SH-SY5Y (cell line): Measurements from ENCODE around the gene PAK3.

Source experiments
- GATA2 ChIP-seq: IDR thresholded peaks from 2 replicates; pipeline ENCODE4 v1.6.1; 2011; ENCODE audit warnings: mild to moderate bottlenecking, low read depth, low read length
- GATA3 ChIP-seq: IDR thresholded peaks from 2 replicates; pipeline ENCODE4 v1.6.1; 2011; ENCODE audit warnings: low read depth, mild to moderate bottlenecking, low read length, moderate library complexity

PAK3 gene

DNA sequence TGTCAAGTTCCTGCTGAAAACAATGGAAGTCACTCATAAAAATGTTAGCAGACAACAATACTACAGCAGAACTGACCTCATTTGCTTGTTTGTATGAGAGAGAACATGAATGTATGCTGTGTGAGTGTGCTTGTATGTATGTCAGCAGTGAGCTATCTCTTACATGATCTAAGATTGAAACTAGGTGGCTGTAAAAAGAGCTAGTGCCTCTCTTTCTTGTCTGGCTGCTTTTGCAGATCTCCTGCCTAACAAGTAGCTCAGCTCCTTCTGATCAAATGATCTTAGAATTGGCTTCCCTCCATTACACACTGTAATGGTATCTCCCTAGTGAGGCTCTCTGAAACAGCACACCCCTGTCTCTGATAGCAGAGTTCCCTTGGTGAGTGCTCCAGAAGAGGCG lies 20.7 kb downstream of the PAK3 start:
- TF ChIP-seq GATA2 (no peak), GATA3 (no peak)

GRCh38 chrX:111119341-111119740 lies 23.4 kb downstream of the PAK3 start:
- TF ChIP-seq GATA3 = no peak

GRCh38 chrX:111123125-111123524 lies 27.1 kb downstream of the PAK3 start:
- TF ChIP-seq GATA3 = no peak
- TF ChIP-seq GATA2 = no peak

DNA sequence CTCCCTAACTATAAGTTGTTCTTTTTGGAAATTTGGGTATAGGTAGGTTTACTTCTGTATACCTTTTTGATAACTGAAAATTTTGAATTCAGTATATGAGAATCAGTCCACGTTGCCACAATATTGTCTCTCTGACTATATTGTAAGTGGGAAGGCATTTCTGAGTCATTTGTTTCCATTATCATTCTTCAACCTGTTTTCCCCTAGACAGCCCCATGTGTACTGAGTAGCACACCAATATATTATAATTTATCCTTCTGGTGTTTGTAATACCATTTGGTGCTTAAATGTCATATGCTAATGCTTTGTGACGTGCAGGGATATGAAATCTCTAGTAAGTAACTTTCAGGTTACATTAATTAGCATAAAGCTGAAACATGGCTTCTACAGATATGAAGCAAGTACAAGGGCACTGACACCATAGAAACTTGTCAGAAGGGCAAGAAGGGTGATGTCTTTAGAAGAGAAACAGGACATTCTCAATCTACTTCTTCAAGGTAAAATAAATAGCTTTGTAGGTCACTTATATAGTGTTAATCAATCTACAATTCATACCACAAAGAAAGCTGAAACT lies 27.7 kb downstream of the PAK3 start:
- no peak for TF ChIP-seq GATA2
- no peak for TF ChIP-seq GATA3

- TF ChIP-seq GATA2 = no peak
- no peak for TF ChIP-seq GATA3
Observed at GRCh38 chrX:111124418-111124817, 28.4 kb downstream of the PAK3 start.

DNA sequence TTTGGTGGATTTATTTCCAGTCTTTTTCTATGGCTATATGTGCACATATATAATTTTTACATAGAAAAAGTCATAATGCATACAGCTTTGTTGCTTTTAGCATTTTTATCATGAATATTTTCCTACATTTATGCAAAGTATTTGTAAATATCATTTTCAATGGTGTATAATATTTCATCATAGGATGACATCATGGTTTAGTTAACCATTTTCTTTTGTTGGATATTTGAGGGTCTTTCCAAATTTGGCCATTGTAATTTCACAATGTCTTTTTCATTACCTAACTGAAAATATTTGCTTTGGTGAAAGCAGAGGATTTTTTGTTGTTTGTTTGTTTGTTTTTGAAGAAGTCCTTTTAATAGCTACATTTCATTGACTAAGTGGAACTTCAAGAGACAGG lies 31.0 kb downstream of the PAK3 start:
- TF ChIP-seq GATA3 (no peak), GATA2 (no peak)

- TF ChIP-seq GATA2 (no peak), GATA3 (no peak)
Observed at GRCh38 chrX:111129921-111130320, 33.9 kb downstream of the PAK3 start.

- TF ChIP-seq GATA2 (no peak), GATA3 (no peak)
Observed at GRCh38 chrX:111131572-111131971, 35.6 kb downstream of the PAK3 start.

DNA sequence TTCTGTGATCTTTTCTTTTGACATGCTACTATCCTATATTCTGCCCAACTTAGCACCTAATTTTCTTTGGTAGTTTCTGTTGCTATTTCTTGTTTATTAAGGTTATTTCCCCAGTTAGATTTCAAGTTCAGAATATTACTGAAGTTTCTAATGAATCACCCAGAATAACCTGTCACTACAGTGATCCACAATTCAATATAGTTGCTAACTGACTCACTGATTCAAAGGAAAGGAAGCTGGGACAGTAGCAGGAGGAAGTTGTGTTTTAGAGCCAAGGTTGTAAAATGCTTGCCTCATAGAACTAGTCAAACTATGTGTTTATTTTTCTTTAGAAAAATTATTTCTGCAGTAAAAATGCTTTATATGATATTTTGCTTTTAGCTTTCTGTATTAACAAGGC lies 37.4 kb downstream of the PAK3 start:
- no peak for TF ChIP-seq GATA3
- TF ChIP-seq GATA2 = no peak

DNA sequence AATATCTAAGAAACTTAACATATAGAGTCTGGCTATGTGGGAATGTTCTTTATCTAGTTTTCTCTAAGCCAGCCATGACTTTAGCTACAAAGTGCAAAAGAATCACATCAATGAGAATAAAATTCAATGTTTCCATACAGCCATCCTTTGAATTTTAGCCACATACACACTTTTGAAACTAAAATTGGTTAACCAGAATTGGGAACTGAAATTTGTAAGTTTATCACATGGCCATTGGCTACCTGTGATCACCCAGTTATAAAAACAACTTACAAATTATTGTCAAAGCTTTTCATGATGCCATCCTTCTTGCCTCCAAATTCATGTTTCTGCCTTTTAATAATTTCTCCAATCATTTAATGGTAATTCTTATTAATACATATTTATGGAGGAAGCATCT lies 49.9 kb downstream of the PAK3 start:
- TF ChIP-seq GATA3 (no peak), GATA2 (no peak)

DNA sequence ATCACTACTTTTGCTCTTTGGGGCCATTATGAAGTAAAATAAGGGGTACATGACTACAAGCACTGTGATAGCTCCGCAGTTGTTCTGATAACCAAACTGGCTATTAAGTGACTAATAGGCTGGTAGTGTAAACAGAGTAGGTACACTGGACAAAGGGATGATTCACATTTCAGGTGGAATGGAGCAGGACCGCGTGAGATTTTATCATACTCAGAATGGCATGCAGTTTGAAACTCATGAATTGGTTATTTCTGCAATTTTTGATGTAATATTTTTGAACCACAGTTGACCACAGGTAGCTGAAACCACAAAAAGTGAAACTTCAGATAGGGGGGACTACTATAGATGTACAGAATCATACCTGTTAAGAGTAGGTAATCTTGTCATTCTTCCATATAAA lies 55.8 kb downstream of the PAK3 start:
- TF ChIP-seq GATA2 (no peak), GATA3 (no peak)

DNA sequence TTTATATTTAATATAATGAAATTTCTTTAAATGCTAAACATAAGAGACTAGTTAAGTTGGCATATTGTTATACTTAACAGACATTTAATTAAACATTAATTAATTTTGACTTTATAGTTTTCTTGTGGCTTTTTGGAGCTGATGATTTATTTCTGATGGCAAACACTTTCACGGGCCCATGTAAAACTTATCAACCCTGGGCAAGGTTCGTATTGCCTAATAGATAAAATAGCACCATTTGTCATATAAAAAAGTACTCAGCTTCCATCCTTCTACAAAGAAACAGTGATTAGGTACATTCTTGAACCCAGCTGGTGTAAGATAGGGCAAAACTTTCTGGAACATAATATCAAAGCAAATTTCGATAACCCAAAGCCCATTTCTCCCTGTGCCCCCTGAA lies 63.2 kb downstream of the PAK3 start:
- TF ChIP-seq GATA2 = no peak
- TF ChIP-seq GATA3 = no peak

DNA sequence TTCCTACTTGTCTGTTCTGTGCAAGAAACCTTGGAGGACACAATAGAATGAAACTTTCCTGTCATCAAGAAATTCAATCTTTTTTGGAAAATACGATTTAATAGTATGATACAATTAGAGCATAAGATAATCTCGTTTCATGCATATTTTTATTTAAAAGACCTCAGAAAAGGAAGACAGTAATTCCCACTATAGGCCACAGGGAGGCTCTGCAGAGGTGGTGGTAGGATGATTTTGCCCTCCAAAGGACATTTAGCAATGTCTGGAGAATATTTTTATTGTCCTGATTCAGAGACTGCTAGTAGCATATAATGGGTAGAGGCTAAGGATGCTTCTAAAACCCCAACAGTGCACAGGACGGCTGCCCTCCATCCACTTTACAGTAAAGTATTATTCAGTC lies 68.7 kb downstream of the PAK3 start:
- TF ChIP-seq GATA2 (no peak), GATA3 (no peak)

- TF ChIP-seq GATA3 (no peak), GATA2 (no peak)
Observed at GRCh38 chrX:111165902-111166301, 69.9 kb downstream of the PAK3 start.

DNA sequence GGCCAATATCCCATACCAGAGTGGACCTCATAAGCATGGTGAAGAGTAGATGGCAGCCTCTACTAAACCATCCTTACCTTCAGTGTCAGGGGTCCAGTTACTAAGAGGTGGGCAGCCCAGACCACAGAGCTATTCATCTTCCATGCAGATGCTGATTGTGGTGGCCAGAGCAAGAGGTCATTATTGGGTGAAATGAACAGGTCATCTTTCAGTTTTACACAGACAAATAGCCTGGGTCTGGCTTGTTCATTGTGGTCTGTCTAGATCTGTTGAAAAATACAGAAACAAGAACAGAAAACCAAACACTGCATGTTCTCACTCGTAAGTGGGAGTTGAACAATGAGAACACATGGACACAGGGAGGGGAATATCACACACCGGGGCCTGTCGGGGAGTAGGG lies 71.3 kb downstream of the PAK3 start:
- TF ChIP-seq GATA3 (no peak), GATA2 (no peak)

GRCh38 chrX:111168314-111168713 lies 72.3 kb downstream of the PAK3 start:
- TF ChIP-seq GATA3 (no peak), GATA2 (no peak)

DNA sequence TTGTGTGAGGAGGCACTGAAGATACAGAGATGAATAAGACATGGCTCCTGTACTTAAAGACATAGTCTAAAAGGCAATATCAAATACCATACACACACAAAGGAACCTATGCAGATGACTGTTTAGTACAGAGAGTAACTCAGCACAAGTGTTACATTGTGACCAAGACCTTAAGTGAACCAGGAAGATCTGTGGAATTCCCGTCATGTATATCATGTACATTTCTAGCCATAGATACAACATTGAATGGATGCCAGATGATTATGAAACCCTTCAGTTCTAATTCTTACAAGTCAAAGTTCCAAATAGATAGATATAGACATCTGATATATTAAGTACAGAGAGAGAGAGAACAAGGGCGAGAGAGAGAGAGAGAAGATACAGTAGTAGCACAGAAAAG lies 73.2 kb downstream of the PAK3 start:
- TF ChIP-seq GATA3 (no peak), GATA2 (no peak)
